Non-pigmented ciliary epithelial cell (primary cell): Measurements from ENCODE around the gene HIVEP1.

ENCODE experiments used
- DNase-seq: peaks from one replicate; pipeline ENCODE4 v3.0.0-alpha.2; 2010; ENCODE audit warnings: low read depth

HIVEP1 gene

DNA sequence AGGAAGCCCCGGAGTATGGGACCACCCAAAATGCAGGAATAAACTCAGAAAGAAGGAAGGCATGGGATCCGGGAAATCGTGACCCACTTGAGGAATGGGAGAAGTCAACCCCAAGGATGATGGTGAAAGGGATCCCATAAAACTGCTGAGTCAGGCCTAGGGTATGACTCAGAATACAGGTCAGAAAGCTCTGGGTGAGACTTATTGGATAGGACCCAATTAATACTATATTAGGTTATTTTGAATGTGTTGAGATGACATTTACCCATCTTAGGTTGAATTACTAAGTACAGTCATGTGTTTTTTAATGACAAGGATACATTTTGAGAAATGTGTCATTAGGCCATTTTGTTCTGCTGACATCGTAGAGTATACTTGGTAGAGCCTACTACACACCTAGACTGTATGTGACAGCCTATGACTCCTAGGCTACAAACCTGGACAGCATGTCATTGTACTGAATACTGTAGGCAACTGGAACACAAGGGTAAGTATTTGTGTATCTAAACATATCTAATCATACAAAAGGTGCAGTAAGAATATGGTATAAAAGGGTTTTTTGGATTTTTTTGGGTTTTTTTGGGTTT, 17.1 kb upstream of the HIVEP1 start:
- no peak for DNase-seq

DNA sequence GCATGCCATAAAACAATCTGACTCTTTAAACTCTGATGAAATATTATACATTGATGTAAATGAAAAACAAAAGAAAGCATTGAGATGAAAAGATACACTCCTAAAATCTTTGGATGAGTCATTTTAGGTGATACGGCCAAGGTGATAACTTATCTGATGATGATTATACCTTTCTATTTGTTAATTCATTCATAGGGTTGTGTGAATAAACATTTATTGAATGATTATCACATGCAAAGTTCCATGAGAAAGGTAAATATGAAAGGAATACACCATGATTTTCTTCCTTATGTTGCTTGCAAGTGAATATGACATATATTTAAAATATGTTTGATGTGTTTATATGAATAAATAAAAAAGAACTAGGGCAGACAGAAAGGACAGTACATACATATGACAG, 15.4 kb upstream of the HIVEP1 start:
- no peak for DNase-seq

DNA sequence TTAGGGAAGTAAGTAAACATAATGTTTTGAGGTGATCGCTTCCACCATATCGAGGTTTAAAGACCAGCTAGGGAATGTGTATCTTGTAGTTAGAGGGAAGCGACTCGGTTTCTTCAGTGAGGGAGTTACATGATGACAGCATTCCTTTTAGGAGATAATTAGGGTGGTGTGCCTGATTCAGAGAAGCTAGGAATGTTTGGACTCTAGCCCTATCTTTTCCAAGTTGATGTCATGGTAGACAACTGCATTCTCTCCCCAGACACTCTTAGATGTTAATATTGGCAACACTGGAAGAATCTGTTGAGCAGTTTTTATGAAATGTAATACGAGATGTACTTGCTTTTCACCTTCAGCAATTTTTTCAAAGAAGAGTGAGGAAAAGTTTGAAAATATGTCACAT, 12.9 kb upstream of the HIVEP1 start:
- no peak for DNase-seq

DNA sequence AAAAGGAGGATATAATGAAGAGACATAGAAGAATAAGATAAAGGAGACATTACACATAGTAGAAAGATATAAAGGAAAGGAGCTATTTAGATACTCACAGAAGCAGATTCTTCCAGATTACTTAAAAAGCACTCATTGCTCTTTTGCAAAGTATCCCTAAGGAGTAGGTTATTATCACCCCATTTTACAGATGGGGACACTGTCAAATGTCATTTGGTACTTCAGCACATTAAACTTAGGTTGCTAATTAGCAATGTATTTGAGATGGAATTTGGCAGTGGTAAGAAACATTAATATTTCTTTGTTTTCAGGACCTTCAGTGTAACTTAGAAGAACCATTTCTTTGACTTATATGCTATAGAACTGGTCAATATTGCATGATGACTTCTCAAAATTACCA, 11.9 kb upstream of the HIVEP1 start:
- no peak for DNase-seq

DNA sequence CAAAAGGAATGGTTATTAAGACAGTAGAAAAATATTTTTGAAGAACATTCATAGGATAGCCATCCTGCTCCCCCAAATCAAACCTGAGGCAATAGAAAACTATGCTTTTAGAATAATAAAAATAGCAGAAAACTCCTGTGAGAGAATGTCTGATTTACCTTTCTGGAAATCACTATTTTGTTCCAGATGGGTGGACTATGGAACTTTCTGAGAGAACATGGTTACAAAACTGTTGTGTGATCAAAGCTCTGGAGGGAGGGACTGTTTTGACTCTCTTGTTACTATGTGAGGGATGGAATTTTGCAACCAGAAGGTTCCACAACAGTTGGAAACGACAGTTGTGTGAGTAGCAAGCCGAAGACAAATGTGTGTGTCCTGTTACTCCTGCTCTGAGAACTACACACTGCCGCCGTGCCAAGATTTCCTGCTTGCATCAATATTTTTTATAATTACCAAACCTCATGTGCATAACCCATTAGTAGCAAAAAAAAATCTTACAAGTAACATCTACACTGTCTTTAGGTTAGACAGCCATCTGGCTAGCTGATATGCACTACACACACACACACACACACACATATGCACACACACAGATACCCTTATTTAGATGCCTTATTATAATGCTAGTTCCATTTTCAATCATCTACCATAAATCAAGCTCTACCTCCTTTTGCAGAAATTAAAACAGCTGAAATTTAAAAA, 11.0 kb upstream of the HIVEP1 start:
- no peak for DNase-seq

- no peak for DNase-seq
Observed at GRCh38 chr6:12001706-12002435, 10.2 kb upstream of the HIVEP1 start.

DNA sequence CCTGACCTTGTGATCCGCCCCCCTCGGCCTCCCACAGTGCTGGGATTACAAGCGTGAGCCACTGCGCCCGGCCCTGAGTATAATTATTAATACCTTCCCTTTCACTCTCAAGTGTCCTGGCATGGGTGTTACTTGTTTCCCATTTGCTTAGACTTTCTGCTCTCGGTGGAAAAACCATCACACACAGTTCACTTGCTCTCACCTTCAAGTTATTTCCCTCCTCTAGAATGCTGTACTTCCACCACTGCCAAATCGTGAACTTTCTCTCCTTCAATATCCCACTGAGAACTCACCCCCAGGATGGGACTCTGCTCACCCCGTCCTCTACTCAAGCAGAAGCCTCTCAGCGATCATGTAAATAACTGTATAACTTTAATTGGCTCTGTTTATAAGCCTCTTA, 4.6 kb upstream of the HIVEP1 start:
- DNase-seq = no peak

DNA sequence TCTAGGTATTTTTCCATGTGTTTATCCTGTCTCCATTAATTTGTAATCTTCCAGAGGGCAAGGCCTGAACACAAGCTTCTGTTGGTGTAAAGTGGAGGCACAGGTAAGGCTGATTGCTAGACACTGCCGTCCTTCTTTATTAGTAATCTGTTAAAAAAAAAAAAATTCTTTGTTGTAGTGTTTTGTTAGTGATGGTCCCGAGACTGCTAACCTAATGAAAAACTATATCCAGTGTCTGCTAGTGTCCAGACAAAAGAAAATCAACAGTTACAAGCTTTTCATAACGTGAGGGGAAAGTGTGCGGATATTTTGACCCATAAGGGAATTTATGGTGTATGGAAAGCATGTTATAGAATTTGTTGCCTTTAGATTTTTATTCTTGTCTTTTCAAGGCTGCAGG, 4.2 kb upstream of the HIVEP1 start:
- DNase-seq = no peak

DNA sequence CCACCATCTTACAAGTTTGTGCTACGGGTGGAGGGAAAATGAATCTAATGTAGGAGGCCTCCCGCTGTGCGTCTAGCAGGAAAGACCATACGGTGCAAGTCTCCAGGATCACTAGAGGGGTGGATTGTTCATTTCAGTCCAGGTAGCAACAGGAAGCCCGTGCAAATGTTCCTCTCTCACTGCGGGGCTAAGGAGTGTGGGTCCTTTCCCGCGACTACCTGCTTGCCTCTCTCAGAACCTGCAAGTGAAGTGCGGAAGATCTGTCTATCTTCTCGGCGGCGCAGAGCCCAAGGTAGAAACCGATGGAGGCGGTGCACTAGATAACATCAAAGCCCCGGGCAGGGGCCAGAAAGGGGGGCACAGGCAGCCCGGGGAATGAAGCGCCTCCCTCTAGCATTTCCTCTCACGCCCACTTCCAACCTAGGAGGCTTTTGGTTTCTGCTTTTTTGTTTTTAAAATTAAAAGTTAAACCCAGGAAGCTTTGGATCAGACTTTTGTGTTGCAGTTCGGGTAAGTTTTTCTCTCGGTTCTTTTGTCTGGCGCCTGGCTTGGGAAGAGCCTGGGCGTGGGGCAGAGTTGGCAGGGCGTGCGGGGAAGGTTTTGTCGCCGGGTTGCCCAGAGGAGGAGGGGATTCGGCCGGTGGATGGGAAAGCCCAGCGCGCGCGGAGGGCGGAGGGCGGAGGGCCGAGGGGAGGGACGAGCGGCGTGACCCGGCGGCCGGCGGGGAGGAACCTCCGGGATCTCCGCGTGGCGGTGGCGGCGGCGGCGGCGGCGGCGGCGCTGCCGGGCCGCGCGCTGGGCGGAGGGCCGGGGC, 3.5 kb upstream of the HIVEP1 start:
- no peak for DNase-seq

DNA sequence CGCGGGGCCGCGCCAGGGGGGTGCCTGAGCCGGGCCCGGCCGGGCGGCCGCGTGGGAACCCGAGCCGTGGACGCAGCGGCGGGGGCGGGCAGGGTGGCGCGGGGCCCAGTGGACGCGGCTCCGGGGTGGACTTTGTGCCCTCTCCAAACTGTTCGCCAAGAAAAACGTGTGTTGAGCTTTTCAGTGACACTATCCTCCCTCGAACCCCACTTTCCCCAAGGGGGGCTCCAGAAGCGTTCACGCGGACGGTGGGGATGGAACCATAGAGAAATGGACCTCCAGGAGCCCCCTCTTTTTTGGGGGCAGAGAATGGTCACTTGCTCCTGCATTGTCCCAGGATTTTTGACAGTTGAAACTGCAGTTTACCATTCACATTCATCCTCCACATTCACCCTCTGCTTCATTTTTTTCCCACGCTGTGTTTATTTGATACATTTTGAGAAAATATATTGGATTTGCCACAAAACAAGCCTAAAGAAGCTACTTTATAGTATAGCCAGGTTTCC, 2.9 kb upstream of the HIVEP1 start:
- no peak for DNase-seq

DNA sequence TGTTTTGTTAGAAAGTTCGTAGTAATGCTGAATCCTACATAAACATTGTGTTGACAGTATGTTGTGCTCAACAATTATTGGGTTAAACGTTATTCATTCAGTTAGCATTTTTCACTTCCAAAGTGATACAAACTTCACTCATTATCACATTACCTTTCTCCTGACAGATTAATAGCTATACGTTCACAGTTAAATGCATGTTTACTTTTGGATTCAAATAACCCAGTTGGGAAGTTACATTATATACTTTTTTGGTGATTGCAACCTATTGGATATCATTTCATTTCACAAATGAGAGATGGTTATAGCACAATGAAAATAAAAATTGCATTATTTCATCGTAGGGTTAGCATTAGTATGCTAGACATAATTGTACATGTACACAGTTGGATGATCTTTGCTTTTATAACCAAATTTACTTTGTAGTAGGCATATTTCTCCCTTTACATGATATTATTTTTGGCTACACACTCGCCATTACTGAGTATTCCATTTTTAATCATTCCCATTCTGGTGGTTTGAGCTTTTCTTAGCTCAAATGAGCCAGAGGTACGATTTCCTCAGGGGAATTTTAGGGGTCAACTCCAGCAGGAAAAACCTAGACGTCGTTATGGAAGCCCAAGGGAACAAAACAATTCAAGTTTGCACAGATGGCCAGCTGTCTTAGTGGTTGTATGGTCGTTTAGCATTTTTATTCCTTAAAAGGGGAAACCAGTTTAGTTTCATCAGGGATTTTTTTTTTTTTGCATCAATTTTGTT, 2.1 kb upstream of the HIVEP1 start:
- no peak for DNase-seq

- DNase-seq = no peak
Observed at GRCh38 chr6:12010635-12011275, 1.4 kb upstream of the HIVEP1 start.

DNA sequence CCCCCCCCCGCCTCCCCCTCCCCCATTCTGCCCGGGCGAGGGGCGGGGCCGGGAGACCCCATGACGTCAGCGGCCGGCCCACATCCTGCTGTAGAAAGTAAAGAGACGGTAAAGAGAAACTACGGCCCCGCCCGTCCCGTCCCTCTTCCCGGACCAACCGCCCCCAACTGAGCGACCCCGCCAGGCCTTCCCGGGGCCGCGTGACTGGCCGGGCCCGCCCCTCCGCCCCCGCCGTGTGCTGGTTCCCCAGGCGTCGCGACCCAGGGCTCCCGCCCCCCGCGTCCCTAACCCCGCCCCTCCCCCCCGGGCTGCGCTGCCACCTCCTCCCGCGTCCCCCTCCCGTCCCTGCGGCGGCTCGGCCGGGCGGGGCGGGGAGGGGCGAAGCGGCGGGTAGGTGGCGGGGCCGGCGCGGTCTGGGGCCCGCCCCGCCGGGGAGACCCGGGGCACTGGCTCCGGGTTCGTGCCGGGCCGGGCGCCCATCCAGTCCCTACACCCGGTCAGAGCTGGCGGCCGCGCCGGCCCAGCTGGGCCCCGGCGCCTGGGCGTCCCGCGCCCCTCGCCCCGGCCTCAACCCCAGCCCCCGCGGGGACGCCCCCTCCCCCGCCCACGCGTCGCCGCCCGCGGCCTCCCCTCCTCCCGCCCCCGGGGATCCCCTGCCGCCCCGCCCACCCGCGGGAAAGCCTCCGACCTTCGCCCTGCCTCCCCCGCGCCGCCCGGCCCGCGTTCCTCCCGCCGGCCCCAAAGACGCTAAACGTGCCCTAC, 655 bp upstream of the HIVEP1 start:
- no peak for DNase-seq

DNA sequence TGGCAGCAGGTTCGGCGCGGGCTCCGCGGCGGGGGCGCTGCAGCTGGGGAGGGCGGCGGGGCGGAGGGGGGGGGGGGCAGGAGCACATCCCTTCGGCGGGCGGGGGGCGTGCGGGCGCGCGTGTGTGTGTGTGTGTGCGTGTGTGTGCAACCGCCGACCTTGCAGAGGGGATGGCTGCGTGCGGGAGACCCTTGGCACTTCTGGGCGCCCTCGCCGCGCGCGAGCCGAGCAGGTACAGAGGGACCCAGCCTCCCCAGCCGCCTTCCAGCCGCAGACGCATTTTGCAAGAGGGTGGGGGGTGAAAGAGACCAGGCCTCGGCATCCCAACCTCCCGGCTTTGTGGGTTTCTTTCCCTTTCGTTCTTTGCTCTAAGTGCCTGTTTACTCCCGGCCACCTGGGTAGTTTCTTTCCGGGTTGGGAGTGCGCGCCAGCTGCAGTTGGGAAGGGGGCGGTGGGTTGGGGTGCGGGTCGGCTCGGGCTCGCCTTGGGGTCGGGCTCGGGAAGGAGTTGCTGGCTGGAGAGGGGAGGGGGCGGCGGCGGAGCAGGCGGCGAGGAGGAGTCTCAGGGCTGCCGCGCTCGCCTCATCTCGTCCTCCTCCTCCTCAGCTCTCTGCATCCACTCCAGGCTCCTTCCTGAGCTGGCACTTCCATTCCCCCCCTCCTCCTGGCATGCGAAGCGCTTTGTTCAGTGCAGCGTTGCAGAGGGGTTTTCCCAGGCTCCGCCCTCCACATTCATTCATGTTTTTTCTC, 620 bp downstream of the HIVEP1 start:
- DNase-seq = no peak

DNA sequence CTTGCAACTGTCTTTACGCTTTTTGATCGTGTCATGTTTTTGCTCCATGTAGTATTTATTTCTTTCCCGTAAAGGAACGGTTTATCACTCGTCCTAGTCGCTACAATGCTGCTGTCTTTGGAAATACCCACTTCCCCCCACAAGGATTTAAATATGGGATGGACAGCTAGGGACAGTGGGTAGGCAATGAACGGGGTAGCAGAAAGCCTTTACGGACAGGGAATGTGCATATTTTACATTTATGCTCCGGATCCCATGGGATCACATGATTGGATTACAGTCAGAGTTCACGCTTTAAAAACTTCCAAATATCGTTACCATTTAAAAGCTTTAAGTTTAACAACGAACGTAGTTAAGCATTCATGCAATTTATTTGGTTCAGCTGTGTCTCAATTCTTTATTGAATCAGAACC, 1.2 kb downstream of the HIVEP1 start:
- DNase-seq = no peak

DNA sequence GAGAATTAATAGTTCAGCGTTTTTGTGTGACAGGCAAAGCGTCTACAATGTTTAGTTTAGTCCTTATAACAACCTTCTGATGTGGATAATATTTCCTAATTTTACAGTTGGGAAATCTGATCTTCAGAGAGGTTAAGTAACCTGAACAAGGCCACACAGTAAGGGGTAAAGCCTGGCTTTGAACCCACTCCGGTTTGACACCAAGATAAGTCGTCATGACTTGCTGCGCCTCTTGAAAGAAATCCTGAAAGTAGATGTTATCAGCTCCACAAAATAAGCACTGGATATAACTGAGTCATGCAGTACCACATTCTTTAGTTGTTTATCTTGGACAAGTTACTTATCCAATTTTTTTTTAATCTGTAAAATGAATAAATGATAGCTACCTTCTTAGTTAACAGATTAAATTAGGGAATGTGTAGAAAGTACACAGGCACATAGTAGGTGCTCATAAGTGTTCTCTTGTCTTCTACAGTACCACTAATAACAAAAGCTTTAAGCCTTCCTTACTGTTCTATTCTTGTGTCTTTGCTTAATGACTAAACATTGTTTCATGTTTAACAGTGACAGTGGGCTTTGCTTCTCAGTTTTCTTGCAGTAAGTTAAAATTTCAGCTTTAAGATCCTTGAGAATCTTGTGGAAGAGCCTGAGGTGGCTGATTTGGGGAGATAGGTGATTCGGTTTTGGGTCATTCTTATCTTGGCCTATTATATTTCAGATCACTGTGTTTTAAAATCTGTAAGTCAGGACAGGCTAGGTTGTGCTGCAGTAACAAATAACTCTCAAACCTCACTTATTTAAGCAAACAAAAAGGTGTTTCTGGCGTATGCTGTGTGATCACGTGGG, 2.1 kb downstream of the HIVEP1 start:
- DNase-seq = peak; percentile 86

DNA sequence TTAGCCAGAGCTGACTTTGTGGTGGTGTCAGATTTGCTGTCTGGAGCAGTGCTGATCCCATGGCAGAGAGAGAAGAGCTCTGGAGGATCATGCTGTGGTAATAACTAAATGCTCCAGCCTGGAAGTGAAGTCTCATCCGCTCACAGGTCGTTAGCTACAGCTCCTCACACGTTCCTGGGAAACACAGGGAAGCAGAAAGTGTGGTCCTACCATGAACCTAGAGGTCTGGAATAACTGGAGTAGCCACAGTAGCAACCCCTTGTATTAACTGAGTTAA, 2.7 kb downstream of the HIVEP1 start:
- no peak for DNase-seq

DNA sequence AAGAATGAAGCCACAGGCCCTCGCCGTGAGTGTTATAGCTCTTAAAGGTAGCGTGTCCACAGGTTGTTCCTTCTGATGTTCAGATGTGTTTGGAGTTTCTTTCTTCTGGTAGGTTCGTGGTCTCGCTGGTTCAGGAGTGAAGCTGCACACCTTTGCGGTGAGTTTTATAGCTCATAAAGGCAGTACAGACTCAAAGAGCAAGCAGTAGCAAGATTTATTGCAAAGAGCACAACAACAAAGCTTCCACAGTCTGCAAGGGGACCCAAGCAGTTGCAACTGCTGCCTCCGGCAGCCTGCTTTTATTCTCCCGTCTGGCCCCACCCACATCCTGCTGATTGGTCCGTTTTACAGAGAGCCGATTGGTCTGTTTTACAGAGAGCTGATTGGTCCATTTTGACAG, 5.2 kb downstream of the HIVEP1 start:
- DNase-seq = no peak

DNA sequence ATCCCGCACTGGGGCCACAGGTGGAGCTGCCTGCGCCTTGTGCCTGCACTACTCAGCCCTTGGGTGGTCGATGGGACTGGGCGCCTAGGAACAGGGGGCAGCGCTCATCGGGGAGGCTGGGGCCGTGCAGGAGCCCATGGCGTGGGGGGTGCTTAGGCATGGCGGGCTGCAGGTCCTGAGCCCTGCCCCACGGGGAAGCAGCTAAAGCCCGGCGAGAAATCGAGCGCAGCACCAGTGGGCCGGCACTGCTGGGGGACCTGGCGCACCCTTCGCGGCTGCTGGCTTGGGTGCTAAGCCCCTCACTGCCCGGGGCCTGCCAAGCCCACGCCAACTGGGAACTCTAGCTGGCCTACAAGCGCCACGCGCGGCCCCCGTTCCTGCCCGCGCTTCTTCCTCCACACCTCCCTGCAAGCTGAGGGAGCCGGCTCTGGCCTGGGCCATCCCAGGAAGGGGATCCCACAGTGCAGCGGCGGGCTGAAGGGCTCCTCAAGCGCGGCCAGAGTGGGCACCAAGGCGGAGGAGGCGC, 5.8 kb downstream of the HIVEP1 start:
- no peak for DNase-seq
